HG03571 (cell line): ENCODE data around the gene FBP1.

ENCODE experiments used
- ATAC-seq: cut with Tn5 transposase; IDR thresholded peaks from one replicate; pipeline ENCODE4 v1.9.1; 2021; ENCODE audit not compliant: unreplicated experiment

FBP1 gene

DNA sequence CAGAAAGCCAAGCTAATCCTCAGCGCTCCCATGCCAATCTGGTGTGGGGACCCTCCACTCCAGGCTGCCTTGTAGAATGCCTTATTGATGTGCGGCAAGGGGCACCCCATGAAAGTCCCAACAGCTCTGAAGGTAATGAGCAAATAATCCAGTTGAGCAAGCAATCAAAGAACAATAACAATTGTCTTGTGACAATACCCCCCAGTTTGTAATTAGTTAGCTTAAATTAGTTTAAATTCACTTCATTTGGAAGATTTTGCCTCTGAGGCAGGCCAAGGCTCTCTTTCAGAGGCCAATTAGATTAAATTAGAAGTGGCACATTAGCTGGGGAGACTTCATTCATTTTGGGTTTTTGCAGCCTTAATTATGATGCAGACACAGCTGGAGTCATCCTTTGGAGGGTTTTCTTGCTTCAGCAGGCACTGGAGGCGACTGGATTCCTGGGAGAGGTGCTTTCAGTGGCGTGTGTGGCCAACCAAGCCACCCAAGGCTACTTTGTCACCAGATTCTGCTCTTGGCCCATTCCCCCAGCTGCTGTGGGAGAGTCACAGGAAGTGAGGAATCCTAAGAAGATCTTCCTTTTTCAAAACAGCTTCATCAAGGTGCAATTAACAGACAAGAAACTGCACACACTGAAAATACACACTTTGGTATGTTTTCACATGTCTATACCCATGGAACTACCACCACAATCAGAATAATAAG lies 17.9 kb upstream of the FBP1 start:
- no peak for ATAC-seq

DNA sequence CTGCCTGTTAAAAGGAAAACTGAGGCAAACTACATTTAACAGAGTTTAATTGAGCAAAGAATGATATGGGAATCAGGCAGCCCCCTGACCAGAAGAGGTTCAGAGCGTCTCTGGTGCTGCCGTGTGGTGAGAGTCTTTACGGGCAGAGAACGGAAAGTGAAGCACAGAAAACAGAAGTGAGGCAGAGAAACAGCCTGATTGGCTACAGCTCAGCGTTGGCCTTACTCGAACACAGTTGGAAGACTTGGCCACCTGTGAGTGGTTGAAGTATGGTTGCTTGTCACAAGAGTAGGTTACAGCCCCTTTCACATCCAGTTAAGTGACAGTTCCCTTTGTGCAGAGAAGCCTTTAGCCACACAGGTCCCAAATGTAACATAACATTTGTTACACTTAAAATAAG lies 16.9 kb upstream of the FBP1 start:
- no peak for ATAC-seq

DNA sequence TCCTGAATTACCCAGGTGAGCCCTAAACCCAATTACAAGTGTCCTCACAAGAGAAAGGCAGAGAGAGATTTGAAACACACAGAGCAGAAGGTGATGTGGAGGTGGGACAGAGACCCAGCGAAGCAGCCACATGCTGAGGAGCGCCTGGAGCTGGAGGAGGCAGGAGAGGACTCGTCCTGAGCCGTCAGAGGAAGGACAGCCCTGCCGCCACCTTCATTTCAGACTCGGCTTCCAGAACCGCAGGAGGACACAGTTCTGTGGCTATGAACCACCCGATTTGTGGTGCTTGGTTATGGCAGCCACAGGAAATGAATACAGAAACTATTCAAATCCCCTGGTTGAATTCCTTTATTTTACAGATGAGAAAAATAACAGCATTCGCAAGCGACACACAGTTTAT lies 16.4 kb upstream of the FBP1 start:
- ATAC-seq, result no peak

DNA sequence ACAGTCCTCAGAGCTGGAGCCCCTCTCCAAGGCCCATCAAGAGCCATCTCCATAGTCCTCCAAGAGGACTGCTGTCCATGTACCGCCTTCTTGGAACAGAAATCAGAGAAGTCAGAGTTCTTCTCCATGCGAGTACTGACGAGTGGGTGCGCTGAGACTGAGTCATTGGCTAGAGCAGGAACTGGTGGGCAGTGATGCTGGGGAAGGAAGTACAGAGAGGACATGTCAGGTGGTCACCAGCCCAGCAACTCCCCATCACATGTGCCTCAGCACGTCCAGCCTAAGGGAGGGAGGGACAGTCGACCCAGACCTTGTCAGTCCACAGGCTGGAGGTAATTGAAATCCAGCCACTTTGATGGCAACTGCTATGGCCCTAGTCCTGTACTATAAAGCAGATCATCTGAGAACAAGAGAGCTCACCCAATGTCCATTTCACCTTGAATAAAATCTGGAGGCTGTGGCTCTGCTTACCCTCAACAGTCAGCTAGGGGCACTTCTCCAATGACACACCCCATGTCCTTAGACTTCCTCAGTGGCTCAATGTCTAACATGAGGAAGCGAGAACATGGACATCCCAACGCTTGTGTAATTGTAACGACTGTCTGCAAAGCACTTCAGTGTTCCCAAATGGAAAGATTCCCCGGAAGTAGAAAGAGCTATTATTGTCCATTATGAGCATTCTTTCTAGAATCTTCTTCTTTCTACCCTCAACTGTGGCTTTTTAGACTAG lies 15.0 kb upstream of the FBP1 start:
- no peak for ATAC-seq

DNA sequence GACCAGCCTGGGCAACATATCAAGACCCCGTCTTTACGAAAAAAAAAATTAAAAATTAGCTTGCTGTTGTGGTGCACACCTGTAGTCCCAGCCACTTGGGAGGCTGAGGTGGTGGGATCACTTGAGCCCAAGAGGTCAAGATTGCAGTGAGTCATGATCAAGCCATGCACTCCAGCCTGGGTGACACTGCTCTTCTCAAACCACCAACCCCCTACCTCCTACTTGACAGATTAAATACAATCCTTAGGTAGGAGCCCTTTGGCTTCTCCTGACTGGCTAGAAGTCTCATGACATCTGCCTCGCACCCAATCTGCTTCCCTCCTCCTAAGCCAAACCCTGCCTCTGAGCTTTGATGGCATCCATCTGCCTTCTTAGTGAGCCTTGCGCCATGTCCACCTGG lies 11.6 kb upstream of the FBP1 start:
- no peak for ATAC-seq

DNA sequence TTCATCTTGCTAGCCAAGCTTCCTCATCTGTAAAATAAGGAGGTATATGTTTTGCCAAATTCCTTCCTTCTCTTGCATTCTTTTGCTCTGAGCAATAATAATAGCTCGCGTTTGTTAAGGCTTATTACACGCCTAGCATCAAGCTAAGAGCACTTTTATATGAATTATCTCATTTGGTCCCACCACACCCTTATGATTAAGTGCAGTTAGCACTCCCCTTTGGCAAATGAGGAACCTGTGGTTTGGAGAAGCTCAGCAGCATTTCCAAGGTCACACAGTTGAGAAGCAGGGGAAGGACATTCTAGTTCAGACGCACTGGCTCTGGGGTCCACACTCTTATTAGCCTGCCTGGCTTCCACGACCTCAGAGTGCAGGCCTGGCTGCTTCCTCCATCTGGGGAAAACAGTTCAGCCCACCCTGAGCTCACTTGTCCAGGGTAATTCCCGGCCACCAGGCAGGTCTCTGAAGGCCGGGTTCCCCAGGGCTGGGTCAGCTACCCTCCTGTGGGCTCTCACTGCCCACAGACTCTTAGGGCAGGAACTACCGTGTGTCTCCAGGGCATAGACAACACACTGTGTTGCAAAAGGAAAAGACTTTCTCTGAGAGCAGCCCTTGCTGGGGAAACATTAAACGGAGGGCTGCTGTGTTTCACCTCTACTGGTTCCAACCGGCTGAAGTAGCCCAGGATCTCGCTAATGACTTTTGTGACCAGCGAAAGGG lies 9.9 kb upstream of the FBP1 start:
- ATAC-seq, result no peak

DNA sequence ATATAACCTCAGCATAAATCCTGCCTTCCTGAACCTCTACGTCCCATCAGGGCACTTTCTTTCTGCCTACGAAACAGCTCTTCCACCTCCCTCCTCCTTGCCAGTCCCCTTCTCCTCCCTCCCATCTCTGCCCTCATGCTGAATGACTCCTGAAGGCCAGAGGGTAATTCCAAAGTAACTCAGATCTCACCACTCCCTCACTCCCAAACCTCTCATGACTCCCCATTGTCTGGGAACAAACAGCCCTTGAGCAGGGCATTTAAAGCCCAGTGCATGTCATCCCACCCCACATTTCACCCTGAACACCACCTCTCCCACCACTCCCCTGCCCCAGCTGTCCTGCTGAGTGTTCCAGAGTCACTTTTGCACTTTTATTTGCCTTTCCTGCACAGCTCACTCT lies 8.9 kb upstream of the FBP1 start:
- no peak for ATAC-seq

DNA sequence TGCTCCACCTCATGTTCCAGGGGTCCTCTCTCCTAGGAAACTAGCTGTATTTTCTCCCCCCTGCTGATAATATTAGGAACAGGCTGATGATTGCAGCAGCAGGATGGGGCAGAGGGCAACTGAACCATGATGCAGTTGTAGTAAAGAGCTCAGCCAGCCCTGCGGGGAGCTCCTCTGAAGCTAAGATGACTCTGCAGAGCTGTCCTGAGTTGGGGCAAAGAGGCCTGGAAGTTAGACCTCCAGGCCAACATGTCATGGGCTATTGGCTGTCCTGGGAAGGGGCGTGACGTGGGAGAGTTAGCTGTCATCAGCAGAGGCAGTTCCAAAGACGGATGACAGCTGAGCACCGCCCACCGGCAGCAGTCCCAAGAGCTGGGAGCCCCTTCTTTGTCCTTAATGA lies 6.6 kb upstream of the FBP1 start:
- no peak for ATAC-seq

DNA sequence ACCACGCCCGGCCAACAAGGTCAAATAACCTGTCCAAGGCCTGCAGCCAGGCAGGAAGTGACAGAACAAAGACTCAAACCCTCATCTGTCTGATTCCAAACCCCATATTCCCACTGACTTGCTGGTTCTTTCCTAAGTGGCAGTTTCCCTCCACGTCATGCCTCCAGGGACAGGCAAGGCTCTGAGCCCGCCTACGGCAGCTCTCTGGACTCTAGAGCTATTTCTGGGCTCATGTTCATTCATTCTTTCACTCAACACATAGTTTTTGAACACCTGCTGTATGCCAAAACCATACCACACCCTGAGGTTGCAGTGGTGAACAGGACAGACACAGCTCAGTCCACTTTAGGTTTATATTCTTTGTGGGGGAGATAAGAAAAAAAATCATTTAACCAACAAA lies 5.2 kb upstream of the FBP1 start:
- ATAC-seq, result no peak

DNA sequence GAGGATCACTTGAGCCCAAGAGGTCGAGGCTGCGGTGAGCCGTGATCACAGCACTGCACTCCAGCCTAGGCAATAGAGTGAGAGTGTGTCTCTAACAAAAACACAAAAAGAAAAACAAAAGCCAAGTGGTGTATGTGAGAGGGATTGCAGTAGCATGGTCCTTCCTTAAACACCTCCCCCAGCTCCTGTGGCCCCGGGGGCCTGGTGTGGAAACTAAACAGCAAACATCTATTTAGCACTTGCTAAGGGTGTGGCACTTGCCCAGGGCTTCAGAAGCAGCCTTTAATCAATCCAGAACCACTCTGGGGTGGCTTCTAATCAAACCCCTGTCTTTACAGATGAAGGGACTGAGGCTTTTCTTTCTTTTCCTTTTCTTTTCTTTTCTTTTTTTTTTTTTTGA lies 4.4 kb upstream of the FBP1 start:
- ATAC-seq, result no peak

DNA sequence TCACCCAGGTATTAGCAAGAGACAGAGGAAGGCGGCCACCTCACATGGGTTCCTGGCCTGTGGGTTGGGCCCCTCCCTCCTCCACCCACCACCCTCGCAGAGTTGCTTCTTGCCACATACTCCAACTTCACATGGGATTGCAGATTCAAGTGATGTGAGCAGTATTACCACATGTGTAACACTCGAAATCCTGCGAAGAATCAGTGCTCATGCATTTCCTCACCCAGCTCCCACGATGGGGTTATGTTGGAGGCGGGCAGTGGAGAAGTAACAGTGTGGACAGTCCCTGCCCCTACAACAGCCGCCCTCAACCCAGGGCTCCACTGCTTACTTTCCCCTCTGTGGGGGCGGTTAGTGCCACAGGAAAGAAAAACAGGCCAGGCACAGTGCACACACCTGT lies 3.9 kb upstream of the FBP1 start:
- no peak for ATAC-seq

DNA sequence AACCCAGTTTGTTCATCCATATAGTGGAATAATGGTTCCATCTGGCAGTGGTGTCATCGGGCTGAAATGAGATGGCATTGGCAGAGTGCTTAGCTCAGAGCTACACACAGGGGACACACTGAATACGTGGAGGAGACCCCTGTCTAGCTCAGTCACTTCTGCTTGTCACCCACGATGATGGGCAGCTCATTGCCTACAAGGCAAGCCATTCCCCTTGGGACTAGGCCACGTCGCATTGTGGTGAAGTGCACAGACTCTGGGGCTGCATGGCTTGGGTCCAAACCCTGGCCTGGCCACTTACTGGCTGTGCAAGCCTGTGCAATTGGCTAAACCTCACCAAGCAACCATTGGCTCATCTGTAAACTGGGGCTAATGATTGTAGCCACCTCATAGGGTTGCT lies 3.2 kb upstream of the FBP1 start:
- no peak for ATAC-seq

DNA sequence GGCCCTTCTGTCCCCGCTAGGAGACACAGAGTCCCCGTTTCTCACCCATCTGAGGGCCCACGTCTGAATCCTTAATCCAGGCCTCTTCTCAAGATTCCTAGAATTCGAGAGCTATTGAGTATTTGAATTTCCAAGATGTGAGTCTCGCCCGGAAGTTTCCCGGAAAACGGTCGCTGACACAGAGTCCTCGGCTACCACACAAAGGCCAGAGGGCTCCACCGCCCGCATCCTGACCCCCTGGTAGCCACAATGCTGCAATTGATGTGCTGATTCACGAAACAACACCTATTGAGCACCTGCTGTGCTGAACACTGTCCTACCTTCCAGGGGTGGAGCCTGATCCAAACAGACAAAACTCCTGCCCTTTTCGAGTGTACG lies 670 bp upstream of the FBP1 start:
- no peak for ATAC-seq

DNA sequence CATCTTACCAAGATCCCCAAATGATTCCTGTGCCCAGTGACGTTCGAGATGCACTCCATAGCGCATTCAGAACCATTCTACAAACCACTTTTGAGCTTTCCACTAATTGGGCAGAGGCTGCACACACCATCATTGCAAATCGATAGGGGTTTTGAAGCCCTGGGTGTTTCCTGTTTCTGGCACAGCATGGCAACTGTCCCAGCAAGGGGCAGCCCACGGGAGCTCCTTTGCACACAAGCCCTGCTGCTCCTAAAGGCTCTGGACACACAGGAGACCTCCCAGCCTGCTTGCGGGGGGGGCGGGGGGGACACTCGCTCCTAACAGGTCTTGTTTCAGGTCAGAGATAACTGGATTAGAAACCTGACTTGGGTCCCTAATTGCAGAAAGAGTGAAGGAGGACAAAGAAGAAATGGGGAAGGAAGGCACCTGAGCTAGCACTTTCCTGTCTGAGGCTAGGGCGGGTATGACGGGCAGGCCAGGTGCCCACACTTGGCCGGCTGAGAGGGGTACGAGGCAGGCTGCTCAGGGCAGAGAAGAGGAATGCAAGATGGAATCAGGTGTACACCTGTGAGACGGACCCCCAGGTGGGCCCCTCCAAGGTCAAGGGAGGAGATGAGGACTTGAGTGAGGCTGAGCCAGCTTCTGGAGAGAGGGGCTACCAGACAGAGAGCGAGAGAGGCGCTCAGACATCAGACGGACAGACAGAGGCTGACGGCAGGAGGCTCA lies 820 bp downstream of the FBP1 start:
- no peak for ATAC-seq

DNA sequence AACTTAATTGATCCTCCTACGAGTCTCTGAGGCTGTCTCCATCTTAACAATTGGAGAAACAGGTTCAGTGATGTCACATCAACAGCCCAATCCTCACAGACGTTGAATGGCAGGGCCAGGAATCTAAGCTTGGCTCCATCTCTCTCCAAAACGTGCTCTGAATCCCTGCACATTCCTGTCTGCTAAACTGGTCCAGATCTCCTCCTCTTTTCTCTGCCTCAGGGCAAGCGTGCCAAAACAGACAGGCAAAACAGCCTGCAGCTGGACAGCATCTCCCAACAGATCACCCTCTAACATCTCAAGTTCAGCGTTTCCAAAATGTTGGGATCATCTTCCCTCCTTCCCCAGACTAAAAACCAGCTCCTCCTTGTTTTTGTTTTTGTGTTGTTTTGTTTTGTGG lies 6.6 kb downstream of the FBP1 start:
- ATAC-seq, result no peak

DNA sequence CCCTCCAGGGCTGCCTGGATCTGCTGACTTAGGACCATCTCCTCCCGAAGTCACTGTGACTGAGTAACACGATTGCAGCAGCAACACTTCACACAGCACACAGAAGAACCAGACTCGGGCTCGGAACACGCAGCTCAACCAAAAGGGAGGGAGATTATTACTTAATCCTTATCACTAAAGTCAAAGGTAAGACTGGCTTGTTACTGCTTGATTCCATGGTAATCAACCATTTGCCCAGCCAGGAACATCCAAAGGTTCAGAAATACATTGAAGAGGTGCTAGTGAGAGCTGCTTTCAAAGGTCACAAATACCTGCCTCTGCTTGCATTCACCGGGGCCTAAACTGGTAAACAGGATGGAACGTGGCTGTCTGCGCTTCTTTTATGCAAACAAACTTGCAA lies 7.7 kb downstream of the FBP1 start:
- no peak for ATAC-seq

DNA sequence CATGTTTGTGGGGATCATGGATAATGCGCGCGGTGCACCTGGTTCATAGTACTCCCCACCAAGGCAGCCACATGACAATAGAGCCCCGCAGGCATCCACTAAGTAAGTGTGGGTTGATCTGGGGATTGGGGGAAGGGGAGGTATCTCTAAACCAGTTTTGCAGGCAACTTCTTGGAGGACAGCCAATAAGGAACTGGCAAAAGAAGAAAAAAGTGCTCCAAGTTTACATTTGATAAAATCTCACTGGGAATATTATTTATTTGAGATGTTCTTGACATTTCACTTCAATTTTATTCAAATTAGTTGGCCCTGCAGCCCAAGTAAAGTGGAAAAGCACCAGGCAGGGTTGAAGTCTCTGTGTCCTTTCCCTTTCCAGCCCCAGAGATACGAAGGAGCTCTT lies 8.5 kb downstream of the FBP1 start:
- ATAC-seq, result no peak

DNA sequence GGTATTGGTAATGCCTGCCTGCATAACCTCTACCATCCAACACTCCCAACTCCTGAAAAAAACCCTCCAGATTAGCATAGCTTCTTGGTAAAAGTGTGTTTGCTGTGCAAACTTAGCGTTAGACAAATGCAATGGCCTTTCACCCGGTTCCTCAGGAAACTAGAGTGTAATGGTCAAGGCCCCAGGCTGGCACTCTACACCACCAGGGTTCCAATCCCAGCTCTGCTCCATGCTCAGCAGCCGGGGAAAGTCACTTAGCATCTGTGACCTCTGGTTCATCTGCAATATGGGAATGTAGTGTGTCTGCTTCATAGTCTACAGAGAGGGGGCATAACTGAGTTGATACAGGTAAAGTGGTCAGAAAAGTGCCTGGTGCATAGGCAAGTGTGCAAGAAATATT lies 9.0 kb downstream of the FBP1 start:
- ATAC-seq, result no peak

DNA sequence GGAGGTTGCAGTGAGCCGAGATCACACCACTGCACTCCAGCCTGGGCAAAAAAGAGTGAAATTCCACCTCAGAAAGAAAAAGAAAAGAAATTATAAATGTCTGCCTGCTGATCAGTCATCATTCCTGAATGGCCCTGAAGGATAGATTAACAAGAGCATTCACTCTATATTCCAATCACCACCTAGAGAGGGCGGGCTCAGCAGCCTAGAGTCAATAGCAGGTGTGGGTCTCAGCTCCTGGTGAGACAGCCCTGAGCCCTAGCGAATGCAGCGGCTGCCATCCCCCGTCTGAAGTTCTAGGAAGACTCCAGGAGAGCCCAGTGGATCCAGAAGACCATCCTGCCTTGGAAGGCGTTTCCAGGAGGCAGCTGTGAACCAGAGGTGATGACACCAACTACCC lies 12.0 kb downstream of the FBP1 start:
- no peak for ATAC-seq

DNA sequence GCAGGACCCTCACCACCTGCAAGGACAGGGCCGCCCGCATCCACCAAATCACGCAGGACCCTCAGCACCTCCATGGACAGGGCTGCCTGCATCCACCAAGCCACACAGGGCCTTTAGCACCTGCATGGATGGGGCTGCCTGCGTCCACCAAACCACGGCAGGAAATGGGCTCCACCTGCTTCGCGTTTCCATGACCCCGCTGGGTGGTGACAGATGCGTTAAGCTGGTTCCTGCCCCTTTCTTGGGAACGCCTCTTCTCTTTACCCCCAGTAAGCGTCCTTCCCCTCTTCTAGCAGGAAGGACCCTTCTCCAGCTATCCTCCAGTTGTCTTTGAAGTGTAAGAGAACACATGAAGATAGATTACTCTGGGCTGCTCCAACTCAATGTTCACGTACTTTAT lies 13.5 kb downstream of the FBP1 start:
- ATAC-seq, result no peak

DNA sequence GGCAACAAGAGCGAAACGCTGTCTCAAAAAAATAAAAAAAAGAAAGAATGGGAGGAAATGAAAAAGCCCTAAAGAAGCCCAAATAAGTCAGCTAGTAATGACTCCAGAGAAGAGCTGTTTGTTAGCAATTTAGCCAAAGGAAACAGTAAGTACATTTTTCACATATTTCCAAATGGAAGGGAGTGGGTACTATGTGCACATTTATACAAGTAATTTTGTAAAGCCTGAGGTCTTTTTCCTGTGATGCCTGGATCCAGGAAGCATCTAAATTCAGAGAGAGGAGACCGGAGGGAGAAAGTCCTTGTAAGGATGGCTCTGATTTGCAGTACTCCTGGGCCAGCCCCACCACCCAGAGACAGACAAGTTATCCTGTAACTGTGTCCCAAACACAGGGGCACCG lies 14.7 kb downstream of the FBP1 start:
- ATAC-seq, result no peak

DNA sequence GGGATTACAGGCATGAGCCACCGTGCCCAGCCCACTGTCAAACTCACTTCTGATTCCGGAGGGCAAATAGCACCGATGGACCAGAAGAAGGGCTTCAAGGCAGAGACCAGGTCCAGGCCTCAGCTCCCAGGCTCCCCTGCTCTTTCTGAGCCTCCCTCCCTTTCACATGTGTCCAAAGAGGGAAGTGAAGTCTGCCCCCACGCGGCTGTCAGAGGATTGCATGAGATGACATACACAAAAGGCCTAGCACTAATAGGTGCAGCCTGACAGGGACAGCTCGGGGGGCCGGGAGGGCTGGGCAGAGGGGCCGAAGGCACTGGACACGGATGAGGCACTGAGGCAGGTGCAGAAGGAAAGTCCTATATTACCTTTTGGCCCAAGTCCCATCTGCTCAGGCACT lies 16.1 kb downstream of the FBP1 start:
- ATAC-seq, result no peak
